NCI-H2081 treated with DMSO at 0.1 percent for 48 hours (cell line): Measurements from ENCODE around the gene TTC8.
"Not testable (repeated sequence)": the region's sequence is repeated elsewhere in the genome, so short reads cannot be mapped to it uniquely, and the experiment has no call there.

Source experiments
- DNase-seq: peaks from one replicate; lab custom pipeline; 2025; lab: John Stamatoyannopoulos, UW

Gene TTC8

DNA sequence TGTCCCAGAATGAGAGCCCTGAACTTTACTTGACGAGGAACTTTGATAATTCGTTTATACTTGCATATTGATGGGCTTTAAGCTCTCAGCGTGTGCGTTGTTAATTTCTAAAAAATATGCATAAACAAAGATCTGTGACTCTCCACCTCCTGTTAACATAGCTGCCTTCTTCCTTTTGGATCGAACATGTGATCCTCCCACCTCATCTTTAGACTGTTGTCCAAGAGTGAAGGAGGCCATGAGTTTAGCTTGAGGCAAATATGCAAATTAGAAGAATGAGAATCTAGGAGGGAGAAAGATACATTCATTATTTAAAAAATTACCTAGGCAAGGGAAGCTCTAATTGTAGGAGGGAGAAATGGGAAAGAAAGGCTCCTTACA lies 617 bp downstream of the TTC8 start:
- DNase-seq = no peak

DNA sequence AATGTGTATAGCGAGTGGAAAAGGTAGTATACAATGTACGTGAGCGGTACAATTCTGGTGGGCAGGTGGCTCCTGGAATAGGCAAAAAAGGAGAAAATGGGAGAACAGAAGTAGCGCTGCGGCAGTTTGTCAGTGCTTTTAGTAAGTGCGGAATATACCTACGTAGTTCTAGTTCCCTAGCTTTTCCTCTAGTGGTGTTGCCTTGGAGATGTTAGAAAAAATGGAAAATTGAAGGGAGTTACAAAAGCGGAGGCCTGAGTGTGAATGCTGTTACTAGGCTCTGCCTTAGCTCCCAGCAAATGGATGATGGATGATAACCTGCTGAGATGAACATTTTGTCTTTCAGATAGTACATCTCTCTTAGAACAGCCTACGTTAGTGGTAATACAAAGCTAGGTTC lies 1.1 kb downstream of the TTC8 start:
- no peak for DNase-seq

DNA sequence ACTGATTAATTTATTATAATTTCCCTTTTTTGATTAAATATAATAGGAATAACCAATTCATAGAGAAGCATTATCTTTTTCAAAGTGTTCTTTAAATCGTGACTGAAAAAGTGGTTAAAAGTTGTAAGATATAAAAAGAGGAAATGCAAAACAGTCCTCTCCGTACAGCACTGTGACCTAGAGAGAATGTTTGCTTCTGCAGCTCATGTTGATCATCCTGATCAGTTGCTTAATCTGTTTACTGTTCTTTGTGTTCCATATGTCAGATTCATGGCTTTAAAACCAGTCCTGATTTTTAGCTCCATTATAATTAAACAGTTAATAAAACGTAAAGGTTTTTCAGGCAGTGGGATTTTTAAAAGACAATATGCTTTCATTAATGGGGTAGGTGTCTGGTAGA lies 4.7 kb downstream of the TTC8 start:
- no peak for DNase-seq

DNA sequence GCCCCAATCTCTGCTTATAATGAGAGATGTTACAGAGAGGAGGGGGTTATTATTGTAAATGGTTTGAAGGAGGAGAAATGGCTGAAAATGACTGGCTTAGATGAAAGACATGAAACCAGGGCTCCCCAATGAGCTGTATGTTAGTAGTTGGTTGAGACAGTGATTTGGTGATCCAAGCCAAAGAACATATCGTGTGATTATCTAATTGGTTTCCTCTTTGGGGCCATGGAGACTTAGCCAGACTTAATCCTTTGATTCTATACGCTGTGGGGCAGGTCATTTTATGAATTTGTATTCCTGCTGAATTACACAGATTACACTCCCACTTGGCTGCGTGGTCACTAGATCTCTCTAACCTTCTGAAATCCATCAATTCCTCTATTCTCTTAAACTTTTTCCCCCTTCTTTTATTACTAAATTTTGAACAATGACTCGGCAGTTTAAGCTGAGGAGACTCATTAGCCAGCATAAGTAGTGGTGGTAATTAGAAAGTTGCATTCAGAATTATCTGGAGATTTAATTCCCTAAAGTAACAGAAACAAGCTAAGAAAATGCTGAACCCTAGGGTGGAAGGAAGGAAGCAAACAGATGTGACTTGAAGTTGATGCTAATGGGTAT lies 5.3 kb downstream of the TTC8 start:
- DNase-seq = no peak

DNA sequence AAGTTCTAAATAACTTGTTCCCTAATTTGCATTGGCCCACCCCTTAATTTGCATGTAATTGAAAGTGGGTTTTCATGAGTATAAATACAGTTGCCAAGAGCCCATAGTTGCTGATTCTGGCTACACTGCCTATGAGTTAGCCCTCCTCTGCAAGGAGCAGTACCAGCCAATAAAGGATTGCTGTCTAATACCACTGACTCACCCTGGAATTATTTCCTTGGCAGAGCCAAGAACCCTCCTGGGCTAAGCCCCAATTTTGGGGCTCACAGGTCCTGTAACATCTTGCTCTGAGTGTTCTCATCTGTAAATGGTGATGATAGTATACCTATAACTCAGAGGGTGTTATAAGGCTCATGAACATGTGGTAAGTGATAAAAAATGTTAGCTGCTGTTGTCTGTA lies 6.8 kb downstream of the TTC8 start:
- no peak for DNase-seq

DNA sequence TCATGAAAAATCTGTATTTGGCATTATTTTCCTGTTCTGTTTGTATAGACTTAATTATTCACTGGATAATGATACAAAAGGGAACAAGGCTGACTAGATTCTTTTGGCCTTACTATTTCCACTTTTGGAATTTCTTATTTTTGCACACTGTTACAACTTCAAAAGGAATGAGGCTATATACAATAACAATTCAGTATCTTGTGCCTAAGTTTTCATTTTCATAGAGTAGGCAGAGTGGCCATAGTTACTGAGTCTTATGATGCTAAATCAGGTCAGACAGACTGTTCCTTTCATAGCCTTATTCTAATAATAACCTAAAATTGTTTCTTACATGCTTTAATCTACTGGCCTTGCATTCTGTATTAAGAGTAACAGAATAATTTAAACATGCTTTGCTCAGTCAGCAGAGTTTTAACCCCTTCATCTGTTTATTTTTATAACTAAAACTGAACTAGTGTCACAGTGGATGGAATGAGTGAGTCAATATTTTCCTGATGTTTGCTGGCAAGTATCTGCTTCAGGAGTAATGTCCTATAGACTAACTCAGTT lies 10.5 kb downstream of the TTC8 start:
- DNase-seq = no peak

DNA sequence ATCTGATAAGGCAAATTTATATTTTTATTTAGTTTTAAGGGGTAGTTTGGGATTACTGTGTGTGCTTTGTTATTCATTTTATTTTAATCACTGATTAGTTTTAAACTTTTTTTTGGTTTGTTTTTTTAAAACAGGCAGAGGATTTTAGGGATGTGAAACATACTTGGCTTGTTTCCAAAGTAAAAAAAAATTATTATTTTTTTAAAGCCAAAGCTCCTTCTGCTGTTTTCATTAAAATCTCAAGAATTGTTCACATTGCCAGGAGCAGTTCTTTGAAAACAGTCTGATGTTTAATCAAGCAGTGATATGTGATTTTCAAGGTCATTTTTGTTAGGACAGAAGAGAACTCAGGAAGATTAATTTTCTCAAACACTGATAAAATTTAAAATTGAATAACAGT lies 11.2 kb downstream of the TTC8 start:
- DNase-seq = no peak

DNA sequence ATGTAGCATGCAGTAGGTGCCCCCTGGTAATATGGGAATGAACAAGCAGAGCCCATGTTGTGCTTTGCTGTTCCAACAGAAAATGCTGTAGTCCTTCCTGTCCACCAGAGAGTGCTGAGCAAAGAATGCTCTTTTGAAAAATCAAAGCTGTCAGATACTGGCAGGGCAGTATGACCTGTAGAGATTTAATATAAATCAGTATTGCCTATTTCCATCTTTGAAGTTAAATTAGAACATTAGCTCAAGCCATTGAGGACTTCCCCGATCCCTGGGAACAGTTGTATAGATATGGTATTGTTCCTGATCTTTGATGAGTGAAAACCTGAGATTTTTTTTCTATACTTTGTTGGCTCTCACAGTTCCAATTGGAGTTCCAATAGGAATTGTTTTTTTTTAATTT lies 13.0 kb downstream of the TTC8 start:
- DNase-seq = no peak

DNA sequence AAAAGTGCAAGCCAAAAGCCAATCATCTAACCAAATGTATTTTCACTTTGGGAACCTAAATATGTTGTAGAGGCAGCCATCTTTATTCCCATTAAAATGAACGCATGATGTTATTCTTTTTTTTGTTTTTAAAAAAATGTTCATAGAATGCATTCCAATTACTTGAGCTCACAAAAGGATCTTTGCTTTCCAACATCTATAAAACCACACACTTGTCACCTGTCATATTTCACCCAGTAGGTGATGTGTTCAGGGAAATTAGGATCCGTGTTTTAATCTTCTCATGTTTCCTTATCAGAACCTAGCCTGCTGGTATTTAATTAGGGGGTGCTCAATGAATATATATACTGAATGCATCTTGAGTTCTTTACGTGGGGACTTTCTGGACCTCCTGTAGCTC lies 13.6 kb downstream of the TTC8 start:
- no peak for DNase-seq

DNA sequence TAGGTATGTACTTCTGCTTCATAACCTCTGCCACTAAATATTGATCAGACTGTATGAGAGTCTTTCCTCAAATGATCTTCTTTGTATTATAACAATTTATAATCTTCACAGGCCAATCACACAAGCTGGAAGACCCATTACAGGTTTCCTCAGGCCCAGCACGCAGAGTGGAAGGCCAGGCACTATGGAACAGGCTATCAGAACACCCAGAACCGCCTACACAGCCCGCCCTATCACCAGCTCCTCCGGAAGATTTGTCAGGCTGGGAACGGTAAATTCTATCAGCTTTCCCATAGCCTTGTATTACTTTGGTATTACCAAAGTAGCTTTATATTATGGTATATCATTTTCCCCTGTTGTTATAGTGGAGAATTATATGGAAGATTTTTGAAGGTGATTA lies 16.5 kb downstream of the TTC8 start:
- no peak for DNase-seq

DNA sequence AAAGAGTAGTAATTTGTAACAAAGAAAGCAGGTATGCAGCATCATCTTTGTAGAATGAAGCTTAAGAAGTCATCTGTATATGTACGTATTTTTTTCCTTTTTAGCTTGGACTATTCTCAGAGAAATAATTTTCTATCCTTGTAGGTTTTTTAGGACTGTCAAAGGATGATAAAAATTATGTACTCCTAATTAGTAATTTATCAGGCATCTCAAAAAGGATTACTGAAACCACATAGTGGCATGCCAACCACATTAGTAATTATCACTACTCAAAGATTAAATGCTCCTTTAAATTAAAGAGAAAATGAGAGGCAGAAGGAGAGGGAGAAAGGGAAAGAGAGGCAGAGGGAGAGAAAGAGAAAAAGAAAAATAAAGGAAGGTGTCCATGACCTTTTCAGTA lies 17.3 kb downstream of the TTC8 start:
- no peak for DNase-seq

DNA sequence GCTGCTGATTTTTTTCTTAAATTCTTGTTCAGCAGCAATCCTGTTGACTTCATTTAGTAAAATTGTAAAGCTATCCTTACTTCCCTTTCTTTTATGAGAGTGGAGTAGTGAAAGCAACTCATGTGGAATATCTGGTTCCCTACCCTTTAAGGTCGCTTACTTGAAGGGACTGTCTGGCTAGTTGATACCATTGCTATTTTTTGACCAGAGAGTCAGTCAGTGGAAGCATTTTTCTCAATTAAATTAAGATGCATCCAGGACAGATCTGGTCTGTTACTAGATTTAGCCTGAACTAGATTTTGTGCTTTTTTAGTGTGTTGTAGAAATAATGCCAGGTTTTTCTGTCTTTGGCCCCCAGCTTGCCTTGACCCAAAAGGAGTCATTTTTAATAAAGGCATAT lies 18.0 kb downstream of the TTC8 start:
- DNase-seq = no peak

DNA sequence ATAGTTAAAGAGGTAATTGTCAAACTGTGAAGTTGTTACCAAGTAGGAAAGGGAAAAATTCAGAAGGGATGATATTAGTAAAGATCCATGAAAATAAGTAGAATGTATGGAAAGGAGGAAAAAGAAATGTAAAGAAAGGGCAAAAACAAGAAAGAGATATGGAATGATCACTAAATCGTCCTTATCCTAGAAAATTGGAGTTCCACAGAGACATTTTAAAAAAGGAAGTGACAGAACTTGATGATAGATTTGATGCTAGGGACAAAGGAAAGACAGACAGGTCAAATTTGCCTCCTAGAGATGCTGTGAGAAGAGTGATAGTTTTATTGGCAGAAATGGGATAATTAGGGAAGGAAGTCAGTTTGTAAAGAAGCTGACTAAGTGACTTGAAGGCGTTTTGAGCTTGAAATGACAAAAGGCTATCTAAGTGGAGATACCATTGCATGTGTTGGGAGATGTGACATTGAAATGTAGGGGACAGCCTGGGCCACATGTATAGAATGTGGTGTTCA lies 20.6 kb downstream of the TTC8 start:
- DNase-seq = no peak

DNA sequence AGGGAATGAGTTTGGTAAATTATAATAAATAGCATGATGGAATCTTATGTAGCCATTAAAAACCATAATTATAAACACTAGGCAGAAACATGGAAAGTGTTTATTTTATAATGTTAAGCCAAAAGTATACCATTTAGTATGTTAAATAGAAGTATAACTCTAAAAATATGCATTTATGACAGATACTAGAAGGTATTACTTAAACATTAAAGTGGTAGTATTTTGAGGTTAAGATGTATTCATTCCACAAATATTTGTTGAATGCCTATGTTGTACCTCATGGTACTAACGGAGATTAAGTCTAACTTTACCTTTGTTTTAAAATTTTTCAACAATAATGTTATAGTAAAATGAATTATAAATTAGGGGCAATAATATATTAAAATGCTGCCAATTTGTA lies 24.1 kb downstream of the TTC8 start:
- no peak for DNase-seq

DNA sequence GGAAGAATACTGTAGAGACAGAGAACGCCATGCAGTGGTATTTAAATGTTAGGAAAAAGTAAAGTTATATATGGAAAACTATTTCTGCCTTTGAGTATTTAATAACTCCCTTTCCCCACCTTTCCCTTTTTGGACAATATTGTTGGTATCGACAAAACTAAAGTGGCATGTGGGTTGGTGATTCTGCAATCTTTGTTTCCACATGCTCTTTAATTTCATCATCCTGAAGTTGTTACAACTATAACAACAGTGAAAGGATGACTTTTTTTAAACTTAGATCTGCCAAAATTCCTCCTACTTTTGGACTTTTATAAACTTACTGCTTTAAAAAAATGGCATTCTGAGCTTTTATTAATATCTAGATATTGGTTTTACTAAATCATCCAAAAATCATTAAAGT lies 25.3 kb downstream of the TTC8 start:
- DNase-seq = no peak

DNA sequence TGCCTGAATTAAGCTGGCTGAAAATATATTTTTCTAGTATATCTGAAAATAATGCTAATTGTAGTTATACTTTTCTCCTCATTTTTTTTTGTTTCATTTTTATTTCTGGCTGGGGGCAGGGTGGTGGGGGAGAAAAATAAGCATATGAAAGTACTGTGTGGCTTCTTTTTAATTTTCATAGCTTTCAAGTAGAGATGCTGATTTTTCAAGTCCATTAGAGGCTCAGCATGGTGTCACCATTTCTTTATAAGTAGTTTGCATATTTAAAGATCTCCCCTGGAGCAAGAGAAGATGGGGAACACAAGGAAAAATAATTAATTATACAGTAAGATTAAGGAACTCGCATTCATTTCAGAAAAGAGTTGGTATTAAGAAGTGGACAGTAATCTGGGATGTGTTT lies 27.1 kb downstream of the TTC8 start:
- no peak for DNase-seq

DNA sequence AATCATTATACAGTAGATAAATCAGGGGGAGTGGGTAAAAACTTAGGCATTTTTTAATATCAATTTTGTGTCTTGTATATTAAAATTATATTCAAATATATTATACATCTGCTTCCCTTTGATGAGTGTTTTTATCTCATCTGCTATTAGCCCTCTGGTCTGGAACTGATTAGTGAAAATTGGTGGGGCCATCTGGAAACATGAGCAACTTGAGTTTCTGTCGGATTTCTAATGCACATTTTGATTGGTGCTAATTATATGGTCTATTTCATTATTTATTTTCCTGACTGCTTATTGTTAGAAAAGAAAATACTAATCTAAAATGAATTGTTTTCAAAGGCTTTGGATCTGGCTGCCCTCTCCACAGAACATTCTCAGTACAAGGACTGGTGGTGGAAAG lies 28.2 kb downstream of the TTC8 start:
- DNase-seq = no peak

DNA sequence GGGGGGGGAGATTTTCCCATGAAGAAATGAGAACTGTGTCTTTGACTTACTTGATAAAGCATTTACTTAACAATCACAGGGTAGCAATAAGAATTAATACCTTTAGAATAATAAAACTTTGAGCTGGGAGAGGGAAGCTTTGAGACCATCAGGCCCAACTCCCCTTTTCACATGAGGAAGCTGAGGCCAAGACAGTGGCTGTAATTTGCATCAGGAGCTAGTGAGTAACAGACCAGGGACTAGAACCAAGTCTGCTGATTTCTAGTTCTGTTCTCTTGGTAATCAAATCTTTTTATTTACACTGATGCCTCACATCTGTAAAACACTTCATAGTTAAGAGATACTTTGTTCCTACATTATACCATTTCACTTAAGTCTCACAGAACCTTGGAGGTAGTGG lies 28.7 kb downstream of the TTC8 start:
- DNase-seq = no peak

DNA sequence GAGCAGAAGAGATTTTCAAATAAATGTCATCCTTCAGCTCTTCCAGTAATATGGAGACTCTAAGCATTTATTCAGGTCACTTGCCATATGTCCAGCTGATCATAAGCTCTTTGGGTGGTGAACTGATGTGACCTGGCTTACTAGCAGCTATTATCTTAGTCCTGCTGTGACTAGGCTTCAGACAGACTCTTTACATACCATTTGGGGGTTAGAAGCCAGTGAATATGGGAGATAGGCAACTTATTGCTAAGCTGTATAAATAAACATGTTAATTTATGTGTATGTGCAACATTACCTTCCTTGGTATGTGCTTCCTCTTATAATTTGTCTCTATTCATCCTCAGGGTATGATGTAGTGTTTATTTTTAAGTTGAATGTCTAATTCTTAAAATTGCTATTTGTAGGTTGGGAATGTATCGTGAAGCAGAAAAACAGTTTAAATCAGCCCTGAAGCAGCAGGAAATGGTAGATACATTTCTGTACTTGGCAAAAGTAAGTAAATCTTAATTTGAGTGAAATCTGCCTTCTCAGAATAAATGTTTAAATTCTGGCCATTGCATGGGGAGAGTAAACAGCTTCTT lies 32.4 kb downstream of the TTC8 start:
- no peak for DNase-seq

DNA sequence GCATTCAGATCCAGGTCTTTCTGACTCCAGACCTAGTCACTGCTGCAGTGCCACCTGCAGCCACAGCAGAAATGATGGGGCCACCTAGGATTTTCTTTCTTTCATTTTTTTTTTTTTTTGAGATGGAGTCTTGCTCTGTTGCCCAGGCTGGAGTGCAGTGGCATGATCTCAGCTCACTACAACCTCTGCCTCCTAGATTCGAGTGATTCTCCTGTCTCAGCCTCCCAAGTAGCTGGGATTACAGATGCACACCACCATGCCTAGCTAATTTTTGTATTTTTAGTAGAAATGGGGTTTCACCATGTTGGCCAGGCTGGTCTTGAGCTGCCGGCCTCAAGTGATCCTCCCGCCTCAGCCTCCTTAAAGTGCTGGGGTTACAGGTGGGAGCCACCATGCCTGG lies 33.4 kb downstream of the TTC8 start:
- DNase-seq = not testable (repeated sequence)

DNA sequence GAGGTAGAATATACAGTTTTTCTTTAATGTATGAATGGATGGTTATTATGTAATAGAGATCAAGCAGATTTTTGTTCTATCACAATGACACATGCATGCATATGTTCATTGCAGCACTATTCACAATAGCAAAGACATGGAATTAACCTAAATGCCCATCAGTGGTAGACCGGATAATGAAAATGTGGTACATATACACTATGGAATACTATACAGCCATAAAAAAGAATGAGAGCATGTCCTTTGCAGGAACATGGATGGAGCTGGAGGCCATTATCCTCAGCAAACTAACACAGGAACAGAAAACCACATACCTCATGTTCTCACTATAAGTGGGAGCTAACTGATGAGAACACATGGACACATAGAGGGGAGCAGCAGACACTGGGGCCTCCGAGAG lies 34.7 kb downstream of the TTC8 start:
- not testable (repeated sequence) for DNase-seq

DNA sequence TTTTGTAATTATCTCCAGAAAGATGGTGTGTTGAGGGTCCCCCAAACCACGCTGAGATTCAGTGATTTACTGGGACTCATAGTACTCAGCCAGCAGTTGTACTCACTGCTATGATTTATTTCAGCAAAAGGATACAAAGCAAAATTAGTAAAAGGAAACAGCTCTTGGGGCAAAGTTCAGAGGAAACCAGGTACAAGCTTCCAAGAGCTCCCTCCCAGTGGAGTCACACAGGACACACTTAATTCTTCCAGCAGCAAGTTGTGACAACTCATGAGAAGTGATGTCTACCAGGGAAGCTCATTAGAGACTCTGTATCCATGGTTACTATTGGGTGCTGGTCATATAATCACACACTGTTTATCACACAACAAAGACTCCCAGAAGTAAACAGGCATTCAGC lies 38.7 kb downstream of the TTC8 start:
- DNase-seq = no peak

DNA sequence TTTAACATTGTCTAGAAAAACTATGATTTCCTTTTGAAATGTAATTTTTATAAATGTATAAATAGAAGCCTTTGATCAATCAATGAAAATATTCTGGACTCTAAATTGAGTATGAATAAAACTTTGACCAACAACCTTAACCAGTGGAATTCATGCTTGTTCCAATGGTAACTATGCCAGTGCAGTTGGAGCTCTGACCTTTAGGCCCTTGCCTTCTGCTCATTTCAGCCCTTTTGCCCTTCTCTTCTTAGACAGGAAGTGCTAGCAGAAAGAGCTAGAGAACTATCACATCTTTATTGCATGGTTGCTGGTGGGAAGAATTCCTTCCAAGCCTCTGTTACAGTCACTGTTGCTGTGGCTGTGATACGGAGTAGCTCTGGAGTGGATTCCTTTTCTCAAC lies 39.7 kb downstream of the TTC8 start:
- no peak for DNase-seq

DNA sequence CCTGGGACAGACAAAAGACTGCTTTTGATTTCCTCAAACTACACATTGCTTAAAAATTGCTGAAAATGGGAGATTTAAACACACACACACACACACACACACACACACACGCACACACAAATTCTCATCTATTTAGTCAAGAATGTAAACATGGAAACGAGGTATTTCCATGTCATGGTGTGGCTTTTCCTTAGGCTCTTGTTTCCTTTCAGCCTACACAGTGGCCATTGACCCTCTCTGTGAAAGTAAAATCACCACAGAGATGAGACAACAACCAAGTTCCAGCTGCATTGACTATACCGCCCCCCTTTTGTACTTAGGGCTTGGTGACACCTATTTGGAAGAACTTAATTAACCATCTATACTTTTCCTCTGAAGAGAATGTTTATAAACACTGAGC lies 41.9 kb downstream of the TTC8 start:
- no peak for DNase-seq
